ENCODE data around the gene CUX1.

The CUX1 gene, protein sequence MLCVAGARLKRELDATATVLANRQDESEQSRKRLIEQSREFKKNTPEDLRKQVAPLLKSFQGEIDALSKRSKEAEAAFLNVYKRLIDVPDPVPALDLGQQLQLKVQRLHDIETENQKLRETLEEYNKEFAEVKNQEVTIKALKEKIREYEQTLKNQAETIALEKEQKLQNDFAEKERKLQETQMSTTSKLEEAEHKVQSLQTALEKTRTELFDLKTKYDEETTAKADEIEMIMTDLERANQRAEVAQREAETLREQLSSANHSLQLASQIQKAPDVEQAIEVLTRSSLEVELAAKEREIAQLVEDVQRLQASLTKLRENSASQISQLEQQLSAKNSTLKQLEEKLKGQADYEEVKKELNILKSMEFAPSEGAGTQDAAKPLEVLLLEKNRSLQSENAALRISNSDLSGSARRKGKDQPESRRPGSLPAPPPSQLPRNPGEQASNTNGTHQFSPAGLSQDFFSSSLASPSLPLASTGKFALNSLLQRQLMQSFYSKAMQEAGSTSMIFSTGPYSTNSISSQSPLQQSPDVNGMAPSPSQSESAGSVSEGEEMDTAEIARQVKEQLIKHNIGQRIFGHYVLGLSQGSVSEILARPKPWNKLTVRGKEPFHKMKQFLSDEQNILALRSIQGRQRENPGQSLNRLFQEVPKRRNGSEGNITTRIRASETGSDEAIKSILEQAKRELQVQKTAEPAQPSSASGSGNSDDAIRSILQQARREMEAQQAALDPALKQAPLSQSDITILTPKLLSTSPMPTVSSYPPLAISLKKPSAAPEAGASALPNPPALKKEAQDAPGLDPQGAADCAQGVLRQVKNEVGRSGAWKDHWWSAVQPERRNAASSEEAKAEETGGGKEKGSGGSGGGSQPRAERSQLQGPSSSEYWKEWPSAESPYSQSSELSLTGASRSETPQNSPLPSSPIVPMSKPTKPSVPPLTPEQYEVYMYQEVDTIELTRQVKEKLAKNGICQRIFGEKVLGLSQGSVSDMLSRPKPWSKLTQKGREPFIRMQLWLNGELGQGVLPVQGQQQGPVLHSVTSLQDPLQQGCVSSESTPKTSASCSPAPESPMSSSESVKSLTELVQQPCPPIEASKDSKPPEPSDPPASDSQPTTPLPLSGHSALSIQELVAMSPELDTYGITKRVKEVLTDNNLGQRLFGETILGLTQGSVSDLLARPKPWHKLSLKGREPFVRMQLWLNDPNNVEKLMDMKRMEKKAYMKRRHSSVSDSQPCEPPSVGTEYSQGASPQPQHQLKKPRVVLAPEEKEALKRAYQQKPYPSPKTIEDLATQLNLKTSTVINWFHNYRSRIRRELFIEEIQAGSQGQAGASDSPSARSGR (N-terminal part only)

DNA sequence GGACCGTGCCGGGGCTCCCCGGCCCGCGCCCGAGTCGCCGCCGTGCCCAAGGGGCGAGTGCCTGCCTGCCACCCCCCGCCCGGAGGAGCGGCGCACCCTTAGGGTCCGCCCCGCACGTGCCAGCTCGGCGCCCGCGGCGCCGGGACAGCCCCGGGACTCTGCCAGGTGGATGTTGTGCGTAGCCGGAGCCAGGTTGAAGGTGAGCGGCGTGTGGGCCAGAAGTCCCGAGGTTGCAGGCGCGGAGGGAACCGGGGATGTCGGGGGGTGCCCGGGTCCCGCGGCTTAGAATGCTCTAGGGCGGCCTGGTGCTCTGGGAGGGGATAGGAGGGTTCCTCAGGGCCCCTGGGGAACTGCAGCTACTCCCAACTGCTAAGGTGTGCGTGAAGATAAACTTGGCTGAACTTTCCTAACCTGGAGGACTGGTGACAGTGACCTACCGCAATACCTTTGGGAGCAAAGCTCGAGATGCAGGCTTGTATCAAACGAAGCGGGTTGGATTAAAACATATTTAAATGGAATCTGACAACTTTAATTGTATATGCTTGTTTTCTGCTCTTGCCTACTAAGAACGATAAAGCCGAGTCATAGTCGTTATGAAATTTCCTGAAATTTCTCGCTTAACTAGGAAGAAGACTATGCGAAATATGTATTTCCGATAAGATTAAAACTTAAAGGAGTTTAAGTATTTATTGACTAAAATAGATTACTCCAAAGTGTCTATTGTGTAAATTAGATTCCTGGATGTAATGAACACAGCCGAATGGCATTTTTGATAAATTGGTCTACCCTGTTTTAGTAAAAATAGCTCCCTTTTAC is at the start of gene CUX1:
CUX1 (plus strand) TSS at position 156 of the 816 bp plus-strand sequence; CDS start at position 170, 14 bp downstream.
- H3K27me3 ChIP-seq (ENCODE audit: control insufficient read depth, insufficient read depth, low read length) = no peaks in the 10 kb centered on the region
- H3K36me3 ChIP-seq (ENCODE audit: control insufficient read depth, insufficient read depth, low read length) = no peaks in the 10 kb centered on the region
- H3K4me3 ChIP-seq (ENCODE audit: low read length) = peak within 1 kb of the TSS; percentile 75
- peak within 1 kb of the TSS; percentile 66 for H3K27ac ChIP-seq (ENCODE audit: low read depth, low read length)
- no peak within 1 kb of the TSS for H3K9ac ChIP-seq (ENCODE audit: low read length)
- H3K4me1 ChIP-seq (ENCODE audit: control insufficient read depth, insufficient read depth, low read length) = peaks cover 18% of the 10 kb centered on the region

DNA sequence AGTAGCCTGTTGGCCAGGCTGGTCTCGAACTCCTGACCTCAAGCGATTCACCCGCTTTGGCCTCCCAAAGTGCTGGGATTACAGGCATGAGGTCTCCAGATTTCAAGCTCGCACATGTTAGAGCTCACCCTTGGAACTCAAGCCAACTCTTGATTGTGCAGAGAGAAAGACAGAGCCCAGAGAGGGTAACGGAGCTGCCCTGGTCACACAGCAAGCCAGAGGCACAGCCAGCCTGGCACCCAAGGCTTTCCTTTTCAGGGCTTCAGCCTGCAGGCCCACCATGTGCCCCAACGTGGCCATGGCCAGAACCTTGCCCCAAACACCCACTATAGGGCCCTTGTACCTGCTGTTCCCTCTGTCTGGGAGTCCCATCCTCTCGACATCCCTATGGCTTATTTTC is 49.1 kb upstream of the CUX1 start:
- Histone ChIP-seq H3K27ac (ENCODE audit: low read depth, low read length) (no peak overlapping the region), H3K9ac (ENCODE audit: low read length) (no peak overlapping the region), H3K4me3 (ENCODE audit: low read length) (no peak overlapping the region), H3K27me3 (ENCODE audit: control insufficient read depth, insufficient read depth, low read length) (no peaks in the 10 kb centered on the region), H3K4me1 (ENCODE audit: control insufficient read depth, insufficient read depth, low read length) (no peaks in the 10 kb centered on the region), H3K36me3 (ENCODE audit: control insufficient read depth, insufficient read depth, low read length) (no peaks in the 10 kb centered on the region)

DNA sequence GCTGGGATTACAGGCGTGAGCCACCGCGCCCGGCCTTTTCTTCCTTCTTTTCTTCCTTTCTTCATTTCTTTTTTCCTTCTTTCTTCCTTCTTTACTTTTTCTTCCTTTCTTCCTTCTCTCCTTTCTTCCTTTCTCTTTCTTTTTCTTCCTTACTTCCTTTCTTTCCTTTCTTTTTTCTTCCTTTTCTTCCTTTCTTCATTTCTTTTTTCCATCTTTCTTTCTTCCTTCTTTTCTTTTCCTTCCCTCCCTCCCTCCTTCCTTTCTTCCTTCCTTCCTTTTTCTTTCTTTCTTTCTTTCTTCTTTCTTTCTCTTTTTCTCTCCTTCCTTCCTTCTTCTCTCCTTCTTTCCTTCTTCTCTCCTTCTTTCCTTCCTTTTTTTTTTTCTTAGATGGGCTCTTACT is 47.0 kb upstream of the CUX1 start:
- Histone ChIP-seq H3K9ac (ENCODE audit: low read length) (no peak overlapping the region), H3K4me1 (ENCODE audit: control insufficient read depth, insufficient read depth, low read length) (no peaks in the 10 kb centered on the region), H3K27me3 (ENCODE audit: control insufficient read depth, insufficient read depth, low read length) (no peaks in the 10 kb centered on the region), H3K27ac (ENCODE audit: low read depth, low read length) (no peak overlapping the region), H3K4me3 (ENCODE audit: low read length) (no peak overlapping the region), H3K36me3 (ENCODE audit: control insufficient read depth, insufficient read depth, low read length) (no peaks in the 10 kb centered on the region)

DNA sequence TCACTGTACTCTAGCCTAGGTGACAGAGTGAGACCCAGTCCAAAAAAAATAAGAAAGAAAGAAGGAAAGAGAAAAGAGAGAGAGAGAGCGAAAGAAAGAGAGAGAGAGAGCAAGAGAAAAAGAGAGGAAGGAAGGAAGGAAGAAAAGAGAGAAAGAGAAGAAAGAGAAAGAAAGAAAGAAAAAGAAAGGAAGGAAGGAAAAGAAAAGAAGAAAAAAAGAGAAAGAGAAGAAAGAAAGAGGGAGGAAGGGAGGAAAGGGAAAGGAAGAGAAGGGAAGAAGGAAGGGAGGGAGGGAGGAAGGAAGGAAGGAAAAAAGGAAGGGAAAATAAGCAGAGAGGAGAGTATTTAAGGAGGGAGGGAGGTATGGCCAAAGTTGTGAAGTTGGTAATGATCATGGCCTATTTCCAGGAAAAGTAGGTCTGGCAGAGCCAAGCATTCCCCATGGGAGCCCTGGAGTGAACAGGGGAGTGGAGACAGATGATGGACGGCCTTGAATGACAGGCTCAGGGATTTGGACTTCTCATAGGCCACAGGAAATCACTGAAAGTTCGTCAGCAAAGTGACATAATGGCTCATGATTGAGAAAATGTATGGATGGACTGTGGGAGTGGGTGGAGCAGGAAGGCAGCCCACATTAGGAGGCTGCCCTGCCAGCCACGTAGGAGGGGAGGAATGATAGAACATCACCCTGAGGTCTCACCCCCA is 44.8 kb upstream of the CUX1 start:
- H3K4me3 ChIP-seq (ENCODE audit: low read length) = no peak overlapping the region
- no peaks in the 10 kb centered on the region for H3K27me3 ChIP-seq (ENCODE audit: control insufficient read depth, insufficient read depth, low read length)
- no peak overlapping the region for H3K9ac ChIP-seq (ENCODE audit: low read length)

DNA sequence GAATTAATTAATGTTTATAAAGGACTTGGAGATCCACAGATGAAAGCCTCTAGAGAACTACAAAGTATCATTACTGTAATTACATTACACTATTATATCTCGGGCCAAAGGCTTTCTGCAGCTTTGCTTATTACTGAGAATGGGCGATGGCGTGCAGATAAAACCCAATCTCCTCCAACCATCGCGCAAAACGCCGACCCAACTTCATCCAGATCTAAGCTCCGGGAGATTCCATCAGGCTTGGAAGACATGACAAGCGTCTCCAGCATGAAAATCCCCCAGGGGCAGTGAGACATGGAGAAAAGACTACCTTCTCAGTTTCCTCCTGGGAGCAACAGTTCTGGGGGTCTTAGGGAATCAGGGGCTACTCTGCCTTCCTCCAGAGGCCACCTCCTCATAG is 42.2 kb upstream of the CUX1 start:
- Histone ChIP-seq H3K36me3 (ENCODE audit: control insufficient read depth, insufficient read depth, low read length) (no peaks in the 10 kb centered on the region), H3K4me1 (ENCODE audit: control insufficient read depth, insufficient read depth, low read length) (no peaks in the 10 kb centered on the region), H3K27ac (ENCODE audit: low read depth, low read length) (no peak overlapping the region), H3K27me3 (ENCODE audit: control insufficient read depth, insufficient read depth, low read length) (no peaks in the 10 kb centered on the region), H3K9ac (ENCODE audit: low read length) (no peak overlapping the region), H3K4me3 (ENCODE audit: low read length) (no peak overlapping the region)

More for the DNA sequence above, 44.8 kb upstream of the CUX1 start:
- no peaks in the 10 kb centered on the region for H3K4me1 ChIP-seq (ENCODE audit: control insufficient read depth, insufficient read depth, low read length)
- H3K36me3 ChIP-seq (ENCODE audit: control insufficient read depth, insufficient read depth, low read length) = no peaks in the 10 kb centered on the region
- H3K27ac ChIP-seq (ENCODE audit: low read depth, low read length) = no peak overlapping the region

DNA sequence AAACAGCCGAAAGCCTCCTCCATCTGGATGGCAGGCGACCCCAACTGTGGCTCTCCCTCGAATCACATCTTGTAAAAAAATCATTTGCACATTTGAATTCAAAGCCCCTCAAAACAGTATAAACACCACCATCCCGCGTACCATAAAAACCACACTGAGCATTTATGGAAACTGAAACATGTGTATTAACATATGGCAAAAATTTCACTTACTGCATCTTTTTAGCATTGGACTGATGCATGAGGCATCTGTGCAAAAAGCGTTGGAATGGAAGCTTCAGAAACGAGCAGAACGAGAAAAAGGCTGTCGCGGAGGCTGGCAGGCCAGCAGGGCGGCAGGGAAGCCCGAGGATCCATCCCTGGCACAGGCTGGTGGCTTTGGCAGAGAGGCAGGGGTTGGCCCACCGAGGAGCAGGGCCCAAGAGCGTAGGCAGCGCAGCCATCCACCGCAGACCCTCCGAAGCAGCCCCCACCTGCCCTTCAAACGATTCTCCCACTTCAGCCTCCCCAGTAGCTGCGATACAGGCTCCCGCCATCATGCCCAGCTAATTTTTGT is 39.3 kb upstream of the CUX1 start:
- no peaks in the 10 kb centered on the region for H3K27me3 ChIP-seq (ENCODE audit: control insufficient read depth, insufficient read depth, low read length)
- H3K4me1 ChIP-seq (ENCODE audit: control insufficient read depth, insufficient read depth, low read length) = no peaks in the 10 kb centered on the region
- no peak overlapping the region for H3K9ac ChIP-seq (ENCODE audit: low read length)
- H3K36me3 ChIP-seq (ENCODE audit: control insufficient read depth, insufficient read depth, low read length) = no peaks in the 10 kb centered on the region
- H3K4me3 ChIP-seq (ENCODE audit: low read length) = no peak overlapping the region
- no peak overlapping the region for H3K27ac ChIP-seq (ENCODE audit: low read depth, low read length)

DNA sequence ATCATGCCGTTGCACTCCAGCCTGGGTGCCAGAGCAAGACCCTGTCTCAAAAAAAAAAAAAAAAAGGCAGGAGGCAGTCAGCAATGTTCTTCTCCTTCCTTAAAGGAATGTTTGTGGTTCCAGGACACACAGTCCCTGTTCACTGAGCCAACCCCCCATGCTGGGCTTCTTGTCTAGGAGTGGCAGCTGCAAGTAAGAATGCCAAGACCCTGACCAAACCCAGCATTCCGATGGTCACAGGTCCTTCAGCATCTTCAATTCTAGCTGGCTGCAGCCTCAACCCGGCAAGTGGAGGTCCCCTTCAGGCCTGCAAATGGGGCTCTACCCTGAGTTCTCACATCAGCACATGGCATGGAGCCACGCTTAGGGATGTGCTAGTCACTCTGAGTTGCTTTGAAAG is 38.2 kb upstream of the CUX1 start:
- Histone ChIP-seq H3K4me1 (ENCODE audit: control insufficient read depth, insufficient read depth, low read length) (no peaks in the 10 kb centered on the region), H3K36me3 (ENCODE audit: control insufficient read depth, insufficient read depth, low read length) (no peaks in the 10 kb centered on the region)

DNA sequence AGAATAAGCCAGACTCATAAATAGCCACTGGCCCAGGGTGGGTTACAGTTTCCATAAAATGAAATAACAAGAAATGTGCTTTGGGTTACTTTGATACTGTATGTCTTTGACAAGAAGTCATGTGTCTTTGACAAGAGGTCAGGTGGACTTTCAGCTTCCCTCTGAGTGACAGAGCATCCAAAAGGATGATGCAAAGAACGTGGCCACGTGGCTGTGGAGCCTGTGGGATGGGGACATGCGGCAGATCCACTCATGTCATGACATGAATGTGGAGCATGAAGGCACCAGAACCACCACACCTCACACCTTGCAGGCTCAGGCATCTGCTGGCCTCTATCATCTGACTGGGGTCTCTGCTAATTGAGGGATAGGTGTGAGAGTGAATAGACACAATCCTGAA is 37.1 kb upstream of the CUX1 start:
- H3K27ac ChIP-seq (ENCODE audit: low read depth, low read length) = no peak overlapping the region
- H3K4me3 ChIP-seq (ENCODE audit: low read length) = no peak overlapping the region
- no peaks in the 10 kb centered on the region for H3K27me3 ChIP-seq (ENCODE audit: control insufficient read depth, insufficient read depth, low read length)
- H3K36me3 ChIP-seq (ENCODE audit: control insufficient read depth, insufficient read depth, low read length) = no peaks in the 10 kb centered on the region
- H3K9ac ChIP-seq (ENCODE audit: low read length) = no peak overlapping the region
- H3K4me1 ChIP-seq (ENCODE audit: control insufficient read depth, insufficient read depth, low read length) = no peaks in the 10 kb centered on the region

More for the DNA sequence above, 38.2 kb upstream of the CUX1 start:
- Histone ChIP-seq H3K4me3 (ENCODE audit: low read length) (no peak overlapping the region), H3K27ac (ENCODE audit: low read depth, low read length) (no peak overlapping the region), H3K9ac (ENCODE audit: low read length) (no peak overlapping the region), H3K27me3 (ENCODE audit: control insufficient read depth, insufficient read depth, low read length) (no peaks in the 10 kb centered on the region)

DNA sequence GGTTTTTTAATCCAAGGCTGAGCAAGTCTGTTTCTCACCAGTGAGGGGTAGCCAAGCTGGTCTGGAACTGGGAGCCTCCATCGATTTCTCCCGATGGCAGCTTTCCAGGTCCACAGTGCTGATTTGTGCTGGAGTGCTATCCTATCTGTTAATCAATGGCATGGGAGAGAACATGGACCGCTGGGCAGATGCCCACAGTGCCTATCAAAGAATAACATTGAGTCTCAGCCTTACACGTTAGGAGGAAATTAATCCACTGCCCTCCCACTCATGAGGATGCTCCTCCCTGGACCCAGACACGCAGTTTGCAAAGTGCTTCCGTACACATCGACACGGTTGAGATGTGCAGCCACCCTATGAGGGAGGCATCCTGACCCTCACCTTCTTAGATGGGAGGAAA is 36.0 kb upstream of the CUX1 start:
- Histone ChIP-seq H3K4me1 (ENCODE audit: control insufficient read depth, insufficient read depth, low read length) (no peaks in the 10 kb centered on the region), H3K4me3 (ENCODE audit: low read length) (no peak overlapping the region), H3K27ac (ENCODE audit: low read depth, low read length) (no peak overlapping the region), H3K9ac (ENCODE audit: low read length) (no peak overlapping the region), H3K27me3 (ENCODE audit: control insufficient read depth, insufficient read depth, low read length) (no peaks in the 10 kb centered on the region), H3K36me3 (ENCODE audit: control insufficient read depth, insufficient read depth, low read length) (no peaks in the 10 kb centered on the region)

GRCh38 chr7:101782476-101782875 is 35.0 kb upstream of the CUX1 start:
- Histone ChIP-seq H3K9ac (ENCODE audit: low read length) (no peak overlapping the region), H3K27me3 (ENCODE audit: control insufficient read depth, insufficient read depth, low read length) (no peaks in the 10 kb centered on the region), H3K4me3 (ENCODE audit: low read length) (no peak overlapping the region), H3K27ac (ENCODE audit: low read depth, low read length) (no peak overlapping the region), H3K4me1 (ENCODE audit: control insufficient read depth, insufficient read depth, low read length) (no peaks in the 10 kb centered on the region), H3K36me3 (ENCODE audit: control insufficient read depth, insufficient read depth, low read length) (no peaks in the 10 kb centered on the region)

GRCh38 chr7:101782896-101783295 is 34.5 kb upstream of the CUX1 start:
- H3K27me3 ChIP-seq (ENCODE audit: control insufficient read depth, insufficient read depth, low read length) = no peaks in the 10 kb centered on the region
- H3K9ac ChIP-seq (ENCODE audit: low read length) = no peak overlapping the region
- H3K27ac ChIP-seq (ENCODE audit: low read depth, low read length) = no peak overlapping the region
- no peaks in the 10 kb centered on the region for H3K4me1 ChIP-seq (ENCODE audit: control insufficient read depth, insufficient read depth, low read length)
- H3K4me3 ChIP-seq (ENCODE audit: low read length) = no peak overlapping the region
- H3K36me3 ChIP-seq (ENCODE audit: control insufficient read depth, insufficient read depth, low read length) = no peaks in the 10 kb centered on the region

Measured in rectal smooth muscle tissue (tissue), 1 donor.